Endothelial cell of umbilical vein (primary cell): ENCODE measurements around the gene PRKCB. TPM values are rescaled to one million over a fixed set of nuclear protein-coding genes. Genes with fewer than 3 reads are reported as not detected.

Source experiments
- BruUV-seq: library from RNA; stranded (reverse); fragments of 400-500 nt; replicated peaks from 2 replicates; lab custom pipeline; 2021; lab: Mats Ljungman, UMichigan
- CTCF ChIA-PET: fragments of 300-600, 350-600 bp; sonication (Branson Sonifier 250); formaldehyde crosslinking; loops from one replicate; lab custom pipeline; 2021; ENCODE audit warnings: antibody characterized with exemption, inconsistent platforms; lab: Charles Lee
- POLR2A ChIA-PET: fragments of 300-600, 350-600 bp; sonication (Branson Sonifier 250); formaldehyde crosslinking; loops from one replicate; lab custom pipeline; 2021; ENCODE audit warnings: antibody characterized with exemption, inconsistent platforms; lab: Charles Lee
- DNase-seq: peaks from one replicate; pipeline ENCODE4 v3.0.0-alpha.2; 2011; ENCODE audit warnings: low read depth, low spot score
- FAIRE-seq: peaks from 2 replicates; lab custom pipeline; 2011; peaks lifted over from hg19 to GRCh38; lab: Jason Lieb, UNC
- H2AFZ ChIP-seq: 2 replicates; pipeline ENCODE4 v1.6.0; 2012; ENCODE audit warnings: low read depth, low read length, control low read depth, inconsistent platforms
- H3K27ac ChIP-seq: 2 replicates; pipeline ENCODE4 v1.5.1; 2011; ENCODE audit warnings: low read depth, mild to moderate bottlenecking, control low read depth, low read length, moderate library complexity; ENCODE audit not compliant: insufficient read depth
- H3K27me3 ChIP-seq, 2 experiments: 2 replicates each; pipeline versions ENCODE4 v1.6.0 to v1.6.1; 2011; ENCODE audit warnings: low read length in 2 of 2, mixed read lengths in 1 of 2; ENCODE audit not compliant: control insufficient read depth in 2 of 2, insufficient read depth in 2 of 2
- H3K36me3 ChIP-seq, 2 experiments: 2 replicates in 1 of 2; 3 replicates in 1 of 2; pipeline ENCODE4 v1.5.1; 2011; ENCODE audit warnings: low read length in 2 of 2, mild to moderate bottlenecking in 1 of 2, moderate library complexity in 1 of 2; ENCODE audit not compliant: control insufficient read depth in 2 of 2, insufficient read depth in 2 of 2; ENCODE audit errors: extremely low read depth in 1 of 2
- H3K4me1 ChIP-seq: 3 replicates; pipeline ENCODE4 v1.5.1; 2011; ENCODE audit warnings: mild to moderate bottlenecking, low read length; ENCODE audit not compliant: control insufficient read depth, insufficient read depth; ENCODE audit errors: extremely low read depth
- H3K4me2 ChIP-seq: 2 replicates; pipeline ENCODE4 v1.6.1; 2011; ENCODE audit warnings: low read length, control low read depth, mixed read lengths; ENCODE audit not compliant: insufficient read depth
- H3K4me3 ChIP-seq, 3 experiments: fragments of 200-600 bp in 1 of 3; sonication (generic), shearing (Covaris generic) in 1 of 3; replicated peaks in 1 of 3; 2 replicates each; pipeline ENCODE4 v1.5.1; 2011 to 2016; ENCODE audit warnings: control low read depth in 3 of 3, low read length in 3 of 3, mild to moderate bottlenecking in 2 of 3, inconsistent platforms in 1 of 3, low read depth in 1 of 3, moderate library complexity in 1 of 3; ENCODE audit not compliant: insufficient read depth in 1 of 3
- H3K79me2 ChIP-seq: 2 replicates; pipeline ENCODE4 v1.6.0; 2012; ENCODE audit warnings: low read length, inconsistent platforms; ENCODE audit not compliant: control insufficient read depth, insufficient read depth
- H3K9ac ChIP-seq: replicated peaks from 2 replicates; pipeline ENCODE3; 2011; ENCODE audit warnings: low read length, control low read depth; ENCODE audit not compliant: insufficient read depth; ENCODE audit errors: extremely low read depth
- H3K9me1 ChIP-seq: replicated peaks from 3 replicates; pipeline ENCODE4 v1.6.0; 2011; ENCODE audit warnings: mild to moderate bottlenecking, low read length; ENCODE audit not compliant: control insufficient read depth, insufficient read depth; ENCODE audit errors: extremely low read depth
- H3K9me3 ChIP-seq: replicated peaks from 2 replicates; pipeline ENCODE4 v1.5.1; 2012; ENCODE audit warnings: low read length, inconsistent platforms; ENCODE audit not compliant: control insufficient read depth, insufficient read depth
- H4K20me1 ChIP-seq: replicated peaks from 2 replicates; pipeline ENCODE3; 2011; ENCODE audit warnings: mild to moderate bottlenecking, low read length; ENCODE audit not compliant: control insufficient read depth, insufficient read depth; ENCODE audit errors: extremely low read depth
- CTCF ChIP-seq, 2 donors: IDR thresholded peaks; 1 replicate in 1 of 2; 2 replicates in 1 of 2; pipeline ENCODE4 v1.5.1; 2011; ENCODE audit warnings: low read length in 2 of 2, mild to moderate bottlenecking in 2 of 2, moderate library complexity in 2 of 2, control low read depth in 1 of 2, inconsistent platforms in 1 of 2, low read depth in 1 of 2; ENCODE audit not compliant: insufficient read depth in 1 of 2; ENCODE audit errors: extremely low read depth in 1 of 2
- EZH2 ChIP-seq: IDR thresholded peaks from 2 replicates; pipeline ENCODE4 v1.6.1; 2012; ENCODE audit warnings: borderline replicate concordance, low read depth, mild to moderate bottlenecking, moderate library complexity, low read length, inconsistent platforms; ENCODE audit not compliant: severe bottlenecking
- FOS ChIP-seq: IDR thresholded peaks from 2 replicates; pipeline ENCODE4 v1.6.1; 2011; ENCODE audit warnings: mild to moderate bottlenecking, low read length, moderate library complexity, borderline replicate concordance; ENCODE audit not compliant: insufficient read depth
- GATA2 ChIP-seq: IDR thresholded peaks from 2 replicates; pipeline ENCODE4 v1.7.0; 2011; ENCODE audit warnings: low read depth, mild to moderate bottlenecking, moderate library complexity, mixed read lengths, low read length; ENCODE audit not compliant: insufficient read length, insufficient read depth
- JUN ChIP-seq: IDR thresholded peaks from 2 replicates; pipeline ENCODE4 v1.6.1; 2011; ENCODE audit warnings: borderline replicate concordance, low read depth; ENCODE audit not compliant: insufficient read length, insufficient read depth
- MYC ChIP-seq: IDR thresholded peaks from one replicate; pipeline ENCODE4 v1.6.1; 2011; ENCODE audit warnings: mild to moderate bottlenecking, low read depth, low read length
- POLR2A ChIP-seq: IDR thresholded peaks from 2 replicates; pipeline ENCODE4 v1.6.1; 2012; ENCODE audit warnings: low read depth, mild to moderate bottlenecking, control low read depth, low read length
- POLR2AphosphoS5 ChIP-seq: IDR thresholded peaks from 2 replicates; pipeline ENCODE4 v1.6.1; 2012; ENCODE audit warnings: low read depth, mild to moderate bottlenecking, control low read depth, low read length, moderate library complexity; ENCODE audit not compliant: insufficient read depth
- dilution Hi-C: fragments of 300-500 bp; cut with MboI; formaldehyde crosslinking; loops from one replicate; pipeline ENCODE4 v1.15.0; 2019; ENCODE audit warnings: low sequenced_read_pairs; ENCODE audit not compliant: extremely low pct_ligation_motif_present
- intact Hi-C: fragments of 100-400 bp; cut with micrococcal nuclease; formaldehyde crosslinking; loops from one replicate; pipeline ENCODE4 v1.10.0; 2022
- polyA plus RNA-seq, 4 experiments: library from polyadenylated mRNA; depleted of rRNA in 3 of 4; stranded (reverse) in 3 of 4; unstranded in 1 of 4; fragments of >200 nt; gene quantifications; 2 replicates each; pipeline versions ENCODE4 v1.2.1 to v1.2.3, GENCODE V29; 2011 to 2012; ENCODE audit warnings: missing spikeins in 1 of 4
- total RNA-seq: library from RNA; stranded (reverse); gene quantifications from 2 replicates; pipeline ENCODE4 v1.2.3, GENCODE V29; 2021
- TF ChIP-seq, protein P1 (sequence below): IDR thresholded peaks from 2 replicates; pipeline ENCODE4 v1.6.1; 2011; ENCODE audit not compliant: insufficient read depth, insufficient read length

PRKCB gene
- total and polyA plus RNA-seq, 2 donors (not counting 3 experiments of a cell fraction or from before 2014, with no cell fraction given) = 0.01 TPM; not detected in 1

- Histone ChIP-seq H3K36me3 (no peaks in the 10 kb centered on the region), H3K4me2 (no peak overlapping the region), H3K4me3 (no peak overlapping the region), H3K27ac (no peak overlapping the region), H3K79me2 (no peaks in the 10 kb centered on the region), H4K20me1 (no peaks in the 10 kb centered on the region), H3K9ac (no peak overlapping the region), H2AFZ (no peak overlapping the region), H3K4me1 (no peaks in the 10 kb centered on the region), H3K9me1 (no peaks in the 10 kb centered on the region), H3K27me3 (no peaks in the 10 kb centered on the region), H3K9me3 (no peaks in the 10 kb centered on the region)
- dilution Hi-C loops (no loop called here), intact Hi-C loops (no loop called here)
- DNase-seq (no peak), FAIRE-seq (no peak)
- TF ChIP-seq POLR2AphosphoS5 = no peak
- TF ChIP-seq FOS = no peak
- TF ChIP-seq CTCF (IDR thresholded peaks at IDR 0.05; ENCODE audit: extremely low read depth in 1 of 2, insufficient read depth in 1 of 2, low read depth in 1 of 2, low read length in 2 of 2) = no peak
- no peak for TF ChIP-seq JUN
- TF ChIP-seq, protein P1, sequence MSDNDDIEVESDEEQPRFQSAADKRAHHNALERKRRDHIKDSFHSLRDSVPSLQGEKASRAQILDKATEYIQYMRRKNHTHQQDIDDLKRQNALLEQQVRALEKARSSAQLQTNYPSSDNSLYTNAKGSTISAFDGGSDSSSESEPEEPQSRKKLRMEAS = no peak
- TF ChIP-seq MYC = no peak
- TF ChIP-seq POLR2A = no peak
- no peak for TF ChIP-seq EZH2
- no peak for TF ChIP-seq GATA2
- CTCF ChIA-PET = no interaction called here
- POLR2A ChIA-PET = no interaction called here
- BruUV-seq = no TSS peak
Measured at GRCh38 chr16:23920899-23921298, 85.1 kb downstream of the PRKCB start.
